C4-2B (cell line): ENCODE measurements around the gene GARIN5B.

ENCODE experiments used
- ZFX ChIP-seq: fragments of 450-650 bp; IDR thresholded peaks from 2 replicates; pipeline ENCODE4 v1.6.1; 2017
- TF ChIP-seq, protein P1 (sequence below): fragments of 450-650 bp; conservative IDR thresholded peaks from 2 replicates; pipeline ENCODE4 v1.5.1; 2017; ENCODE audit warnings: mild to moderate bottlenecking

DNA sequence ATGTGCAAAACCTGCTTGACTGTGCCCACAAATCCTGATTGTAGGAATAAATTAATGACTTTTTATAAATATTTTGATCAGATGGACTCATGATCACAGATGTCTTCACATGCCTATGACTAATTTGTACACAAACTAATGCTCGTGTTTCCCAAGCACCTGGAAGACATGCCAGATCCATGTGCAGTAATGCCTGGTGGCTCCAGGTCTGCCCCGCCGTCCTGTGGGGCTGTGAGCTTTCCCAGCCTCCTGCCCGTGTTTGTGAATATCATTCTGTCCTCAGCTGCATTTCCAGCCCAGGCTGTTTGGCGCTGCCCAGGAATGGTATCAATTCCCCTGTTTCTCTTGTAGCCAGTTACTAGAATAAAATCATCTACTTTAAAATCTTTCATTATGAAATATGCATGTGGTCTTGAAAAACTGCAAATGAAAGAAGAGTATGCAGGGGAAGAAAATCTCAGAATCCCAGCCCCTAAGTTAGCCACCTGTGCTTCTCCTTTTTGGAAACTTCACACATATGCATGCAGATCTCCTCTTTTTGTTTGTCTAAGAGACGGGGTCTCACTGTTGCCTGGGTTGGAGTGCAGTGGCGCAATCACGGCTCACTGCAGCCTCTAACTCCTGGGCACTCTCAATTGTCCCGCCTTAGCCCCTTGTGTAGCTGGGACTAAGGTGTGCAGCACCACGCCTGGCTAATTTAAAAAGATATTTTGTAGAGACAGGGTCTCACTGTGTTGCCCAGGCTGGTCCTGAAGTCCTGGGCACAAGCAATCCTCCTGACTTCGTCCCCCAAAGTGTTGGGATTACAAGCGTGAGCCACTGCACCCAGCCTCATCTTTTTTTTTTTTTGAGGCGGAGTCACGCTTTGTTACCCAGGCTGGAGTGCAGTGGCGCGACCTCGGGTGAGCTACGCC is 28.9 kb upstream of the GARIN5B start:
- TF ChIP-seq, protein P1, sequence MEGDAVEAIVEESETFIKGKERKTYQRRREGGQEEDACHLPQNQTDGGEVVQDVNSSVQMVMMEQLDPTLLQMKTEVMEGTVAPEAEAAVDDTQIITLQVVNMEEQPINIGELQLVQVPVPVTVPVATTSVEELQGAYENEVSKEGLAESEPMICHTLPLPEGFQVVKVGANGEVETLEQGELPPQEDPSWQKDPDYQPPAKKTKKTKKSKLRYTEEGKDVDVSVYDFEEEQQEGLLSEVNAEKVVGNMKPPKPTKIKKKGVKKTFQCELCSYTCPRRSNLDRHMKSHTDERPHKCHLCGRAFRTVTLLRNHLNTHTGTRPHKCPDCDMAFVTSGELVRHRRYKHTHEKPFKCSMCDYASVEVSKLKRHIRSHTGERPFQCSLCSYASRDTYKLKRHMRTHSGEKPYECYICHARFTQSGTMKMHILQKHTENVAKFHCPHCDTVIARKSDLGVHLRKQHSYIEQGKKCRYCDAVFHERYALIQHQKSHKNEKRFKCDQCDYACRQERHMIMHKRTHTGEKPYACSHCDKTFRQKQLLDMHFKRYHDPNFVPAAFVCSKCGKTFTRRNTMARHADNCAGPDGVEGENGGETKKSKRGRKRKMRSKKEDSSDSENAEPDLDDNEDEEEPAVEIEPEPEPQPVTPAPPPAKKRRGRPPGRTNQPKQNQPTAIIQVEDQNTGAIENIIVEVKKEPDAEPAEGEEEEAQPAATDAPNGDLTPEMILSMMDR, result no peak
- no peak for TF ChIP-seq ZFX
